ENCODE measurements around the gene SCN8A.
"Not testable (repeated sequence)": the region's sequence is repeated elsewhere in the genome, so short reads cannot be mapped to it uniquely, and the experiment has no call there.

Gene SCN8A

GRCh38 chr12:51625370-51625769, 34.3 kb downstream of the SCN8A start:
- DNase-seq, result no peak

- no peak for DNase-seq
Measured at GRCh38 chr12:51626115-51626514, 35.1 kb downstream of the SCN8A start.

GRCh38 chr12:51626629-51627028, 35.6 kb downstream of the SCN8A start:
- no peak for DNase-seq

GRCh38 chr12:51630256-51630880, 39.3 kb downstream of the SCN8A start:
- no peak for DNase-seq

- DNase-seq, result no peak
Measured at GRCh38 chr12:51630986-51631385, 40.0 kb downstream of the SCN8A start.

GRCh38 chr12:51631591-51631990, 40.6 kb downstream of the SCN8A start:
- no peak for DNase-seq

- DNase-seq, result no peak
Measured at GRCh38 chr12:51632623-51633022, 41.6 kb downstream of the SCN8A start.

GRCh38 chr12:51635346-51635745, 44.3 kb downstream of the SCN8A start:
- no peak for DNase-seq

- no peak for DNase-seq
Measured at GRCh38 chr12:51636581-51636980, 45.5 kb downstream of the SCN8A start.

- no peak for DNase-seq
Measured at GRCh38 chr12:51636986-51637385, 46.0 kb downstream of the SCN8A start.

GRCh38 chr12:51639361-51639760, 48.3 kb downstream of the SCN8A start:
- DNase-seq, result no peak

GRCh38 chr12:51642286-51642685, 51.3 kb downstream of the SCN8A start:
- DNase-seq, result no peak

- no peak for DNase-seq
Measured at GRCh38 chr12:51643951-51644350, 52.9 kb downstream of the SCN8A start.

- DNase-seq, result not testable (repeated sequence)
Measured at GRCh38 chr12:51644691-51645090, 53.7 kb downstream of the SCN8A start.

- DNase-seq, result no peak
Measured at GRCh38 chr12:51645961-51646360, 54.9 kb downstream of the SCN8A start.

- no peak for DNase-seq
Measured at GRCh38 chr12:51647647-51648046, 56.6 kb downstream of the SCN8A start.

GRCh38 chr12:51653431-51653830, 62.4 kb downstream of the SCN8A start:
- no peak for DNase-seq

GRCh38 chr12:51661199-51661598, 70.2 kb downstream of the SCN8A start:
- no peak for DNase-seq

GRCh38 chr12:51661836-51662235, 70.8 kb downstream of the SCN8A start:
- no peak for DNase-seq

GRCh38 chr12:51662728-51663154, 71.7 kb downstream of the SCN8A start:
- DNase-seq, result no peak

- no peak for DNase-seq
Measured at GRCh38 chr12:51663390-51663789, 72.4 kb downstream of the SCN8A start.

GRCh38 chr12:51666696-51667095, 75.7 kb downstream of the SCN8A start:
- no peak for DNase-seq

GRCh38 chr12:51667269-51667668, 76.2 kb downstream of the SCN8A start:
- DNase-seq, result no peak

- DNase-seq, result no peak
Measured at GRCh38 chr12:51669271-51669670, 78.2 kb downstream of the SCN8A start.

GRCh38 chr12:51669996-51670395, 79.0 kb downstream of the SCN8A start:
- DNase-seq, result no peak

- DNase-seq, result no peak
Measured at GRCh38 chr12:51672334-51672733, 81.3 kb downstream of the SCN8A start.

Data from stimulated activated CD4-positive, alpha-beta T cell treated with anti-CD3 and anti-CD28 coated beads, Interleukin-4, amount 100 ng/mL, for 24 hours (primary cell).